SK-N-SH treated with all-trans-retinoic acid at 6 μM for 48 hours (cell line): ENCODE data around the gene CRTC3.
A peak's percentile ranks its signal among the peaks of the same experiment; 100 is the strongest.

Experiments
- ATAC-seq: fragments of 200-7000 bp; cut with Tn5 transposase; 3 replicates; pipeline ENCODE4 v1.9.1; 2020; ENCODE audit warnings: mild to moderate bottlenecking, moderate library complexity
- ARNTL ChIP-seq: fragments of 450-650 bp; formaldehyde crosslinking; IDR thresholded peaks from 2 replicates; pipeline ENCODE4 v1.5.0; 2020; ENCODE audit warnings: low read depth, mild to moderate bottlenecking, moderate library complexity, borderline replicate concordance
- BACH2 ChIP-seq: fragments of 250-450 bp; sonication (Bioruptor Pico); IDR thresholded peaks from 2 replicates; pipeline ENCODE4 v1.9.0; 2021; ENCODE audit warnings: mild to moderate bottlenecking, borderline replicate concordance
- CREB5 ChIP-seq: fragments of 250-450 bp; sonication (Bioruptor Pico); IDR thresholded peaks from 2 replicates; pipeline ENCODE4 v1.5.1; 2020; ENCODE audit warnings: low read depth, mild to moderate bottlenecking, moderate library complexity
- CSDC2 ChIP-seq: fragments of 250-450 bp; sonication (Bioruptor Pico); IDR thresholded peaks from 2 replicates; pipeline ENCODE4 v1.5.0; 2020; ENCODE audit warnings: mild to moderate bottlenecking, moderate library complexity
- CSRNP3 ChIP-seq: fragments of 250-450 bp; sonication (Bioruptor Pico); IDR thresholded peaks from 2 replicates; pipeline ENCODE4 v1.5.1; 2021; ENCODE audit warnings: mild to moderate bottlenecking, moderate library complexity
- ESRRG ChIP-seq: fragments of 250-450 bp; sonication (Bioruptor Pico); IDR thresholded peaks from 2 replicates; pipeline ENCODE4 v1.6.1; 2021; ENCODE audit warnings: mild to moderate bottlenecking
- GLIS3 ChIP-seq: fragments of 250-450 bp; sonication (Bioruptor Pico); IDR thresholded peaks from 2 replicates; pipeline ENCODE4 v1.5.0; 2020; ENCODE audit warnings: mild to moderate bottlenecking, moderate library complexity
- ISL1 ChIP-seq: fragments of 250-450 bp; sonication (Bioruptor Pico); IDR thresholded peaks from 2 replicates; pipeline ENCODE4 v2.1.2; 2022; ENCODE audit warnings: mild to moderate bottlenecking, moderate library complexity
- PATZ1 ChIP-seq: fragments of 250-450 bp; sonication (Bioruptor Pico); IDR thresholded peaks from 2 replicates; pipeline ENCODE4 v1.8.0; 2020; ENCODE audit warnings: mild to moderate bottlenecking, moderate library complexity, borderline replicate concordance
- POU6F1 ChIP-seq: fragments of 250-450 bp; sonication (Bioruptor Pico); IDR thresholded peaks from 2 replicates; pipeline ENCODE4 v1.8.0; 2021; ENCODE audit warnings: low read depth, mild to moderate bottlenecking, moderate library complexity, borderline replicate concordance
- RARB ChIP-seq: fragments of 250-450 bp; sonication (Bioruptor Pico); IDR thresholded peaks from 2 replicates; pipeline ENCODE4 v1.8.0; 2021; ENCODE audit warnings: mild to moderate bottlenecking, moderate library complexity
- SNAI2 ChIP-seq: fragments of 250-450 bp; sonication (Bioruptor Pico); IDR thresholded peaks from 2 replicates; pipeline ENCODE4 v1.5.0; 2020; ENCODE audit warnings: mild to moderate bottlenecking, moderate library complexity
- TCF4 ChIP-seq: fragments of 250-450 bp; sonication (Bioruptor Pico); IDR thresholded peaks from 2 replicates; pipeline ENCODE4 v1.8.0; 2021; ENCODE audit warnings: mild to moderate bottlenecking, moderate library complexity, borderline replicate concordance
- TOX ChIP-seq: fragments of 250-450 bp; sonication (Bioruptor Pico); IDR thresholded peaks from 2 replicates; pipeline ENCODE4 v1.8.0; 2021; ENCODE audit warnings: mild to moderate bottlenecking, moderate library complexity, borderline replicate concordance
- TSHZ2 ChIP-seq: fragments of 250-450 bp; sonication (Bioruptor Pico); IDR thresholded peaks from 2 replicates; pipeline ENCODE4 v1.5.0; 2020; ENCODE audit warnings: mild to moderate bottlenecking, moderate library complexity
- ZFP3 ChIP-seq: fragments of 250-450 bp; sonication (Bioruptor Pico); IDR thresholded peaks from 2 replicates; pipeline ENCODE4 v1.5.0; 2020; ENCODE audit warnings: mild to moderate bottlenecking, moderate library complexity
- ZFP30 ChIP-seq: fragments of 450-650 bp; formaldehyde crosslinking; IDR thresholded peaks from 2 replicates; pipeline ENCODE4 v1.5.0; 2022; ENCODE audit warnings: mild to moderate bottlenecking, moderate library complexity
- ZNF565 ChIP-seq: fragments of 450-650 bp; formaldehyde crosslinking; conservative IDR thresholded peaks from 2 replicates; pipeline ENCODE4 v1.5.0; 2020; ENCODE audit warnings: low read depth, mild to moderate bottlenecking, moderate library complexity
- ZNF70 ChIP-seq: fragments of 450-650 bp; formaldehyde crosslinking; IDR thresholded peaks from 2 replicates; pipeline ENCODE4 v1.5.0; 2020; ENCODE audit warnings: mild to moderate bottlenecking, moderate library complexity
- ZNF8 ChIP-seq: fragments of 450-650 bp; formaldehyde crosslinking; IDR thresholded peaks from 2 replicates; pipeline ENCODE4 v1.5.0; 2020; ENCODE audit warnings: mild to moderate bottlenecking, moderate library complexity

CRTC3 gene

GRCh38 chr15:90519688-90520087, 10.0 kb upstream of the CRTC3 start:
- no peak for TF ChIP-seq TSHZ2 (CRISPR knock-in tag)
- TF ChIP-seq TCF4 (CRISPR knock-in tag), result no peak
- no peak for TF ChIP-seq TOX
- no peak for TF ChIP-seq RARB (CRISPR knock-in tag)
- peak; percentile 63 for ATAC-seq

- TF ChIP-seq ZNF565 (CRISPR knock-in tag), result no peak
- no peak for TF ChIP-seq TOX
- TF ChIP-seq TCF4 (CRISPR knock-in tag), result no peak
- no peak for TF ChIP-seq RARB (CRISPR knock-in tag)
- TF ChIP-seq ZNF70 (CRISPR knock-in tag), result no peak
- no peak for TF ChIP-seq SNAI2
- TF ChIP-seq PATZ1 (CRISPR knock-in tag), result no peak
- TF ChIP-seq ZFP30 (CRISPR knock-in tag), result no peak
- TF ChIP-seq GLIS3 (CRISPR knock-in tag), result no peak
- TF ChIP-seq ZFP3 (CRISPR knock-in tag), result no peak
- TF ChIP-seq ZNF8 (CRISPR knock-in tag), result no peak
- no peak for TF ChIP-seq TSHZ2 (CRISPR knock-in tag)
- TF ChIP-seq CSRNP3 (CRISPR knock-in tag), result no peak
- no peak for TF ChIP-seq CREB5 (CRISPR knock-in tag)
- TF ChIP-seq ISL1 (CRISPR knock-in tag), result no peak
- TF ChIP-seq CSDC2 (CRISPR knock-in tag), result no peak
- TF ChIP-seq BACH2 (CRISPR knock-in tag), result no peak
- no peak for TF ChIP-seq ARNTL (CRISPR knock-in tag)
- no peak for TF ChIP-seq ESRRG (CRISPR knock-in tag)
- TF ChIP-seq POU6F1 (CRISPR knock-in tag), result no peak
- no peak for ATAC-seq
Observed at GRCh38 chr15:90520365-90520764, 9.4 kb upstream of the CRTC3 start.
